MM.1S (cell line): Measurements from ENCODE around the gene SDCCAG8.

Source experiments
- CTCF ChIP-seq: fragments of 300-600 bp; sonication (generic); IDR thresholded peaks from 2 replicates; pipeline ENCODE4 v1.5.1; 2016; ENCODE audit warnings: antibody characterized with exemption, low read length, mixed read lengths
- EZH2 ChIP-seq: fragments of 300-600 bp; sonication (generic); optimal IDR thresholded peaks from 2 replicates; pipeline ENCODE3; 2017; ENCODE audit warnings: low read depth, mild to moderate bottlenecking, antibody characterized with exemption, low read length, mixed read lengths

- TF ChIP-seq EZH2, result no peak
- no peak for TF ChIP-seq CTCF
These were observed 239.8 kb downstream of the SDCCAG8 start for GRCh38 chr1:243495442-243496186.
